Naive thymus-derived CD4-positive, alpha-beta T cell (primary cell): Measurements from ENCODE around the gene MZB1. TPM values are rescaled to one million over a fixed set of nuclear protein-coding genes. Genes with fewer than 3 reads are reported as not detected.
A peak's percentile ranks its signal among the peaks of the same experiment; 100 is the strongest.

ENCODE experiments used
- ATAC-seq: fragments of 150-1000 bp; cut with Tn5 transposase; 2 replicates; pipeline ENCODE4 v1.10.0; 2021; ENCODE audit warnings: mild to moderate bottlenecking, moderate library complexity
- CTCF ChIA-PET: fragments of 350-600 bp; sonication (Branson Sonifier 250); formaldehyde crosslinking; loops from one replicate; lab custom pipeline; 2021; ENCODE audit warnings: antibody characterized with exemption; lab: Charles Lee
- POLR2A ChIA-PET: fragments of 350-600 bp; sonication (Branson Sonifier 250); formaldehyde crosslinking; loops from one replicate; lab custom pipeline; 2021; ENCODE audit warnings: antibody characterized with exemption, inconsistent platforms; lab: Charles Lee
- DNase-seq, 9 donors: peaks; one replicate each; pipeline versions ENCODE4 v3.0.0 to v3.0.0-alpha.2; 2020 to 2022; ENCODE audit warnings: mixed read lengths in 1 of 9
- H3K27ac ChIP-seq: one replicate; pipeline ENCODE4 v1.7.0; 2013; ENCODE audit warnings: mild to moderate bottlenecking, low read depth, low read length, moderate library complexity
- H3K27me3 ChIP-seq, 2 donors: one replicate each; pipeline ENCODE4 v1.7.0; 2013; ENCODE audit warnings: low read length in 2 of 2, mild to moderate bottlenecking in 2 of 2, moderate library complexity in 2 of 2; ENCODE audit not compliant: control insufficient read depth in 2 of 2, insufficient read depth in 2 of 2
- H3K36me3 ChIP-seq, 3 experiments: 1 replicate in 2 of 3; 2 replicates in 1 of 3; pipeline ENCODE4 v1.7.0; 2013; ENCODE audit warnings: low read length in 3 of 3, mild to moderate bottlenecking in 3 of 3, moderate library complexity in 1 of 3; ENCODE audit not compliant: insufficient read depth in 3 of 3, control insufficient read depth in 2 of 3
- H3K4me1 ChIP-seq, 2 donors: one replicate each; pipeline ENCODE4 v1.7.0; 2013; ENCODE audit warnings: low read length in 2 of 2, mild to moderate bottlenecking in 2 of 2, moderate library complexity in 1 of 2; ENCODE audit not compliant: control insufficient read depth in 2 of 2, insufficient read depth in 2 of 2
- H3K4me3 ChIP-seq: 2 replicates; pipeline ENCODE4 v1.7.0; 2013; ENCODE audit warnings: mild to moderate bottlenecking, low read length
- H3K9me3 ChIP-seq, 3 experiments: 1 replicate in 2 of 3; 2 replicates in 1 of 3; pipeline ENCODE4 v1.7.0; 2013; ENCODE audit warnings: low read length in 3 of 3; ENCODE audit not compliant: control insufficient read depth in 2 of 3
- H3K27ac Mint-ChIP-seq, 9 donors: one replicate each; pipeline ENCODE4 v1.8.0; 2020 to 2022; ENCODE audit warnings: mixed read lengths in 9 of 9, mild to moderate bottlenecking in 8 of 9, moderate library complexity in 5 of 9, inconsistent platforms in 2 of 9
- H3K27me3 Mint-ChIP-seq, 5 donors: one replicate each; pipeline ENCODE4 v1.8.0; 2021 to 2022; ENCODE audit warnings: mixed read lengths in 5 of 5, mild to moderate bottlenecking in 1 of 5
- H3K36me3 Mint-ChIP-seq, 5 donors: one replicate each; pipeline ENCODE4 v1.8.0; 2020 to 2022; ENCODE audit warnings: mixed read lengths in 5 of 5, mild to moderate bottlenecking in 3 of 5, inconsistent platforms in 1 of 5
- H3K4me1 Mint-ChIP-seq, 7 donors: one replicate each; pipeline ENCODE4 v1.8.0; 2020 to 2022; ENCODE audit warnings: mixed read lengths in 7 of 7, mild to moderate bottlenecking in 3 of 7, inconsistent platforms in 1 of 7
- H3K4me3 Mint-ChIP-seq, 10 donors: one replicate each; pipeline ENCODE4 v1.8.0; 2020 to 2022; ENCODE audit warnings: mild to moderate bottlenecking in 10 of 10, mixed read lengths in 10 of 10, moderate library complexity in 6 of 10, inconsistent platforms in 2 of 10
- H3K9me3 Mint-ChIP-seq, 11 donors: one replicate each; pipeline ENCODE4 v1.8.0; 2020 to 2022; ENCODE audit warnings: mixed read lengths in 11 of 11, mild to moderate bottlenecking in 4 of 11, inconsistent platforms in 1 of 11, moderate library complexity in 1 of 11
- intact Hi-C, 2 donors: fragments of 100-400 bp; cut with micrococcal nuclease; formaldehyde crosslinking; loops; one replicate each; pipeline ENCODE4 v1.15.1; 2023
- polyA plus RNA-seq, 2 donors: library from polyadenylated mRNA; unstranded; fragments of 300-500 nt; fragmentation: Illumina TruSeq; gene quantifications; one replicate each; pipeline ENCODE4 v1.2.3, GENCODE V29; 2021
- total RNA-seq, 6 experiments: library from RNA in 5 of 6; stranded (reverse) in 5 of 6; gene quantifications; 1 replicate in 5 of 6; 2 replicates in 1 of 6; pipeline ENCODE4 v1.2.3 and lab custom pipeline; 2021 to 2026

Gene MZB1
- total and polyA plus RNA-seq, 7 experiments from 2014 or later, result 0.25 to 70.6 (median 0.94) TPM

DNA sequence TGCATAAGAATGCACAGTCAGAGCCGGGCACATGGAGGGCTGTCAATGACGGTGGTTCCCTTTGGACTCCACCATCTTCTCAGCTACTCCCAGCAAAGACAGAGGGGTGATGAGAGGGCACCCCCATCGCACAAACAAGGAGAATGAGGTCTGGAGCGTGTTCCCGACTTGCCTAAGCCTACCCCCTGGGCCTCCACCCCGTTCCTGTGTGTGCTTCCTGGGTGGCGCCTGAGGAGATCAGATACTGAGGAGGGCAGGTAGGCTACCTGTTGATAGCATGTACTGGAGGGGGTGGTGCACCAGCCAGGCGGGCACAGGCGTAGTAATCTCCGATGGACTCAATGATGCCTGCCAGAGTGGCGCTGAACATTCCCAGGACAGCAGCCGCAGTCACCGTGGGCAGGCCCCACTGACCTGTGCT is 10.8 kb downstream of the MZB1 start:
- H3K4me3 ChIP-seq, result no peak overlapping the region
- H3K27me3 Mint-ChIP-seq, result no peaks in the 10 kb centered on the region
- H3K36me3 Mint-ChIP-seq, result peaks cover 0 to 14% (median 11%) of the 10 kb centered on the region in 5 donors
- no peak overlapping the region for H3K27ac ChIP-seq
- H3K9me3 Mint-ChIP-seq, result no peaks in the 10 kb centered on the region
- DNase-seq (no peak), ATAC-seq (no peak)
- no peaks in the 10 kb centered on the region for H3K36me3 ChIP-seq
- peak overlapping the region in 3 of 9 donors; percentile 31 to 90 (median 36) for H3K27ac Mint-ChIP-seq
- POLR2A ChIA-PET, result no interaction called here
- H3K4me1 Mint-ChIP-seq, result peaks cover 0 to 17% (median 5%) of the 10 kb centered on the region in 7 donors
- CTCF ChIA-PET, result no interaction called here
- H3K4me1 ChIP-seq, result no peaks in the 10 kb centered on the region
- no peaks in the 10 kb centered on the region for H3K27me3 ChIP-seq
- intact Hi-C loops, result no loop called here
- no peak overlapping the region for H3K4me3 Mint-ChIP-seq
- no peaks in the 10 kb centered on the region for H3K9me3 ChIP-seq

DNA sequence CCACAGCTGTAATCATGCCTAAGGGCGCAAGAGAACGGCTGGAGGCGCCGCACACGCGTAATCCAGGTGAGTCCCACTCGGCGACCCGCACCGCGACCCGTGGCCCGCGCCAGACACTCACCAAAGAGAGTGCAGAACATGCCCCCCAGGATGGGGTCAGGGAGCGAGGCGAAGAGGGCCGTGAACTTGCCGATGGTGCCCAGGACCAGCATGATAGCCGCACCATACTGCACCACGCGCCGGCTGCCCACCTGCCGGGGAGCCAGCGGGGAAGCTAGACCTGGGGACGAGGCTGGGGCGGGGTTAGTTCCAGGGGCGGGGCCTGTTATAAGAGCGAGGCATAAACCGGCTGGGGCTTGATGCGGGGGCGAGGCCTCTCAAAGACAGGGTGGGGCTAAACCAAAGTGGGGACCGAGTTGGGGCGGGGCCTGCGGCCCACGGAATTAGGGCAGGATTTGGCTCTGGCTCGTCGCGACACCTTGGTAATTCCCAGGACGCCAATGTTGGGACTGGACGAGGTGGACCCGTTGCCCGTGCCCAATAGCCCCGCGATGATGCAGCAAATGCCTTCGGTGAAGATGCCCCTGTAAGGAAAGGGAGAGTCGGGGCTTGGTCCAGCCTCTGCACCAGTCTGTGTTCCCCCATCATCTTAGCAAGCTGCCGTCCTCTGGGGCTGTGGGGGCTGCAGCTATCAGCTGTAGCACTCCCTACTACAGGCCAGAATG is 11.4 kb downstream of the MZB1 start:
- no peak overlapping the region for H3K27ac Mint-ChIP-seq
- ATAC-seq, result no peak
- POLR2A ChIA-PET, result no interaction called here
- no peak overlapping the region for H3K27ac ChIP-seq
- CTCF ChIA-PET, result no interaction called here
- H3K4me3 ChIP-seq, result no peak overlapping the region
- peaks cover 0 to 12% (median under 1%) of the 10 kb centered on the region in 7 donors for H3K4me1 Mint-ChIP-seq
- H3K27me3 ChIP-seq, result no peaks in the 10 kb centered on the region
- no peak overlapping the region for H3K4me3 Mint-ChIP-seq
- peaks cover 0 to 5% (median 0%) of the 10 kb centered on the region in 3 experiments for H3K36me3 ChIP-seq
- H3K27me3 Mint-ChIP-seq, result no peaks in the 10 kb centered on the region
- no peaks in the 10 kb centered on the region for H3K9me3 Mint-ChIP-seq
- intact Hi-C loops, result no loop called here
- no peaks in the 10 kb centered on the region for H3K9me3 ChIP-seq
- no peak for DNase-seq
- H3K36me3 Mint-ChIP-seq, result peaks cover 0 to 14% (median 11%) of the 10 kb centered on the region in 5 donors
- H3K4me1 ChIP-seq, result no peaks in the 10 kb centered on the region

DNA sequence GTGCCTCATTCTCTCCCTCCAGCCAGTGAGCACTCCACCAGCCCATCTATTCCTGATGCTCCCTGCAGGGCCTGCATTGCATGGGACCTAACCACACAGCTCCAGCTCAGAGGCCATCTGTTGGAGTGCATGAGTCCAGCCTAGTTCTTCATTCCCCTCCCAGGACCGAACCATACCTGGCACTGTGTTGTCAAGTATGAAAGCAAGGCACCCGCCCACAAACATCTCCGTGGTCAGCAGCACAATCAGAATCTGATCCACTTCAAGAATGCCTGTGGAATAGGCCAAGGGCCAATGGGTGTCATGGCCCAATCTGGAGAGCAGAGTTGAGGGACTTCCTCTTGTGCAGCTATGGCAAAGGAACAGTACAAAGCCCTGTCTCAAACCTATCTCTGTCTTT is 12.5 kb downstream of the MZB1 start:
- Mint-ChIP-seq H3K9me3 (no peaks in the 10 kb centered on the region), H3K4me3 (no peak overlapping the region), H3K4me1 (peaks cover 0 to 13% (median 0%) of the 10 kb centered on the region in 7 donors), H3K27me3 (no peaks in the 10 kb centered on the region), H3K27ac (peak overlapping the region in 3 of 9 donors; percentile 9 to 50 (median 17)), H3K36me3 (peaks cover 0 to 17% (median 15%) of the 10 kb centered on the region in 5 donors)
- H3K27ac ChIP-seq, result no peak overlapping the region
- ChIA-PET CTCF (no interaction called here), POLR2A (no interaction called here)
- no peak overlapping the region for H3K4me3 ChIP-seq
- H3K4me1 ChIP-seq, result no peaks in the 10 kb centered on the region
- peaks cover 0 to 6% (median 0%) of the 10 kb centered on the region in 3 experiments for H3K36me3 ChIP-seq
- no peaks in the 10 kb centered on the region for H3K27me3 ChIP-seq
- no peaks in the 10 kb centered on the region for H3K9me3 ChIP-seq
- intact Hi-C loops, result no loop called here
- no peak for DNase-seq
- ATAC-seq, result no peak

DNA sequence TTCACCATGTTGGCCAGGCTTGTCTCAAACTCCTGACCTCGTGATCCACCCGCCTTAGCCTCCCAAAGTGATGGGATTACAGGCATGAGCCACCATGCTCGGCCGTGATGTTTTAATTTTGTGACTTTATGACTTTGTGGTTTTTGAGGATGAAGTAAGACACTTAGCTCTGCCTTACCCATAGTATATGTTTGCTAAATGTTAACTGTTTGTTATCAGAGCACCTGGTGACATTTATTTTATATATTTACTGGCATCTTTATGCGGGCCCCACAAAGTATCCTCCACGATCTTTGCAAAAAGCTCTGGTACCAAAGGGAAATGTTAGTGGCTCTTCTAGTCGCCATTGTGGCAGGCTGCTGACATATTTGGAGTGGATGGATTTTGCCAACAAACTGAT is 13.3 kb downstream of the MZB1 start:
- CTCF ChIA-PET, result interaction anchor here (0.6 kb wide), 1 partner anchor 138 kb away, joined by 3 read pairs; no protein-coding TSS in a partner anchor
- Histone ChIP-seq H3K9me3 (no peaks in the 10 kb centered on the region), H3K27me3 (no peaks in the 10 kb centered on the region), H3K36me3 (peaks cover 0 to 15% (median 3%) of the 10 kb centered on the region in 3 experiments), H3K4me3 (no peak overlapping the region), H3K27ac (no peak overlapping the region), H3K4me1 (no peaks in the 10 kb centered on the region)
- no peaks in the 10 kb centered on the region for H3K9me3 Mint-ChIP-seq
- H3K27me3 Mint-ChIP-seq, result no peaks in the 10 kb centered on the region
- H3K36me3 Mint-ChIP-seq, result peaks cover 0 to 21% (median 19%) of the 10 kb centered on the region in 5 donors
- peaks cover 0 to 22% (median 0%) of the 10 kb centered on the region in 7 donors for H3K4me1 Mint-ChIP-seq
- intact Hi-C loops, result no loop called here
- POLR2A ChIA-PET, result no interaction called here
- no peak overlapping the region for H3K27ac Mint-ChIP-seq
- DNase-seq (no peak), ATAC-seq (no peak)
- no peak overlapping the region for H3K4me3 Mint-ChIP-seq

DNA sequence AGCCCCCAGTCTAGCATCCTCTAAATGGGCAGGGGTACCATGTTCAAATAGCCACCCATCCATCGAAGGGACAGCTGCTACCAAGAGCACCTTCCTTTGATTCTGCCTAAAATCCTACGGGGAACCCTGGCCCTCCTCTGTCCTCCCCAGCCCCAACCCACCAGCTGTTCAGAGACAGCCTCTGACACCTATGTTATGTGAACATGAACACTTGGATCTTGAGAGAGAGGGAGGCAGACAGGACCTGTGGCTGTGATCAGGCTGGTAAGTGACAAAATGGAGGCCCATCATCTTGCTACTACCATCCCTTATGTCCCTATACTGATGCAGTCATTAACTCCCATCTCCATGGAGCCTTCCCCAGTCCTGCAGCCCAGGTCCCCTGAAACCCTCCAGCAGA is 14.8 kb downstream of the MZB1 start:
- ChIA-PET CTCF (interaction anchor here (0.9 kb wide), 1 partner anchor 20 kb away, joined by 3 read pairs; no protein-coding TSS in a partner anchor), POLR2A (interaction anchor here (0.9 kb wide), 1 partner anchor 10 kb away, joined by 4 read pairs; no protein-coding TSS in a partner anchor)

DNA sequence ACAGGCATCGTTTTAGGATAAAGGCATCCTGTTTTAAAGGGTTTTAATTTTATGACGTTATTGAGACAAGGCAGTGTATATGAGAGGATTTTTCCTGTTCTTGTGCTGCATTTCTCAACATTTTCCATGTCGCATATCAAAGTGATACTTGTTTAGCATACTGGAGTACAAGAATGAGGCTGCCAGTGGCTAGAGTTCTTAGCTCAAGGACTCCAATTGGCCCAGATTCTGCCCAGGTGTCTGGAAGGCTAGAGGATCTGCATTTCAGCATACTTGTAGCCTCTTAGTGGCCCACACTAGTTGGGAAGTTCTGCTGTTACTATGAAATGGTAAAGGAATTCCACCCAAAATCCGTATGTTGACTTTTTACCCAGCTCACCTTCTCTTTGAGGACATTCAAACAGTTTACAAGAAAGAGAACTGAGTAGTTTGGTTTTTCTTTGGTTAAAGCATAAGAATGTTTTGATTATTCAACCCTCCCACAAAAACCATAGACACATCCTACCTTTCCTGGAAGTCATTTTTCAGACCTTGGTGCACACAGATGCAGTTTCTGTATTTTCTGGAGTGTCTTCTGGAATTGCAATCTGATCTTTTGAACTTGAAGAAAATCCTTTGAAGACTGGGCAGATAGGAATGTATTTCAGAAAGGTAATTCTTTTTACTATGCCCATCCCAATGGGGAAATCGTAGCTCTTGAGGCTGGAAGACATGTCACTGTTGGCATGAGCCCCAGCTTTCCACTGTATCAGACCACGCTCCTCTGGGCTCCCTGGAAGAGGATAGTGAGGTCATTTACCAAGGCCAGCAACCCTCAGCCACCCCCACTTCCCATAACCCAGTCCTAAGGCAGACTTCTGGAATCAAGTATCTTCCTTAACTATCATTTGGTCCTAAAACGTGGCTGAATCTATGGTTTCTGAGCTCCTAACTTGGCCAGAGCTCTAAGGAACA is 18.0 kb downstream of the MZB1 start:
- peak overlapping the region in 1 of 10 donors; percentile 44 for H3K4me3 Mint-ChIP-seq

More for the DNA sequence above, 14.8 kb downstream of the MZB1 start:
- ATAC-seq (no peak), DNase-seq (peak in 1 of 9 donors; percentile 13)
- peaks cover 0 to 19% (median 4%) of the 10 kb centered on the region in 3 experiments for H3K36me3 ChIP-seq
- no peak overlapping the region for H3K4me3 ChIP-seq
- H3K27ac ChIP-seq, result no peak overlapping the region
- H3K36me3 Mint-ChIP-seq, result peaks cover 0 to 22% (median 19%) of the 10 kb centered on the region in 5 donors
- H3K27me3 Mint-ChIP-seq, result no peaks in the 10 kb centered on the region
- H3K4me1 ChIP-seq, result no peaks in the 10 kb centered on the region
- H3K9me3 ChIP-seq, result no peaks in the 10 kb centered on the region
- intact Hi-C loops, result no loop called here
- H3K4me1 Mint-ChIP-seq, result peaks cover 0 to 24% (median 0%) of the 10 kb centered on the region in 7 donors
- H3K9me3 Mint-ChIP-seq, result no peaks in the 10 kb centered on the region
- H3K4me3 Mint-ChIP-seq, result no peak overlapping the region
- peak overlapping the region in 2 of 9 donors; percentile 10 to 56 for H3K27ac Mint-ChIP-seq
- no peaks in the 10 kb centered on the region for H3K27me3 ChIP-seq

More for the DNA sequence above, 18.0 kb downstream of the MZB1 start:
- H3K4me3 ChIP-seq, result no peak overlapping the region
- POLR2A ChIA-PET, result no interaction called here
- peaks cover 0 to 24% (median 17%) of the 10 kb centered on the region in 5 donors for H3K36me3 Mint-ChIP-seq
- peak overlapping the region in 3 of 9 donors; percentile 30 to 59 (median 54) for H3K27ac Mint-ChIP-seq
- H3K4me1 Mint-ChIP-seq, result peaks cover 0 to 17% (median 0%) of the 10 kb centered on the region in 7 donors
- no peaks in the 10 kb centered on the region for H3K4me1 ChIP-seq
- H3K27ac ChIP-seq, result no peak overlapping the region
- intact Hi-C loops, result no loop called here
- peaks cover 0 to 33% (median 4%) of the 10 kb centered on the region in 3 experiments for H3K36me3 ChIP-seq
- CTCF ChIA-PET, result no interaction called here
- ATAC-seq, result no peak
- no peak for DNase-seq
- no peaks in the 10 kb centered on the region for H3K9me3 Mint-ChIP-seq
- no peaks in the 10 kb centered on the region for H3K9me3 ChIP-seq
- H3K27me3 ChIP-seq, result no peaks in the 10 kb centered on the region
- H3K27me3 Mint-ChIP-seq, result no peaks in the 10 kb centered on the region
